WTC11 (cell line): ENCODE data around the gene PGD. TPM values are rescaled to one million over a fixed set of nuclear protein-coding genes. Genes with fewer than 3 reads are reported as not detected.

Source experiments
- ATAC-seq: fragments of 200-7000 bp; cut with Tn5 transposase; 2 replicates; pipeline ENCODE4 v1.10.0; 2021; ENCODE audit warnings: mild to moderate bottlenecking, moderate library complexity
- CTCF ChIA-PET: fragments of 300-600 bp; sonication (Branson Sonifier 250); formaldehyde crosslinking; loops from one replicate; lab custom pipeline; 2021; ENCODE audit warnings: antibody characterized with exemption; lab: Charles Lee
- POLR2A ChIA-PET: fragments of 350-600 bp; sonication (Branson Sonifier 250); formaldehyde crosslinking; loops from one replicate; lab custom pipeline; 2021; ENCODE audit warnings: antibody characterized with exemption; lab: Charles Lee
- DNase-seq: peaks from one replicate; pipeline ENCODE4 v3.0.0; 2021; ENCODE audit warnings: low spot score
- H3K27ac Mint-ChIP-seq: 2 replicates; pipeline ENCODE4 v1.8.0; 2021; ENCODE audit warnings: mixed read lengths
- H3K27me3 Mint-ChIP-seq: 2 replicates; pipeline ENCODE4 v1.8.0; 2021; ENCODE audit warnings: low read depth, mild to moderate bottlenecking, moderate library complexity, mixed read lengths
- H3K36me3 Mint-ChIP-seq: 2 replicates; pipeline ENCODE4 v1.8.0; 2021; ENCODE audit warnings: mixed read lengths
- H3K4me1 Mint-ChIP-seq: 2 replicates; pipeline ENCODE4 v1.8.0; 2022; ENCODE audit warnings: mixed read lengths
- H3K4me3 Mint-ChIP-seq: 2 replicates; pipeline ENCODE4 v1.8.0; 2021; ENCODE audit warnings: mild to moderate bottlenecking, moderate library complexity, mixed read lengths
- H3K9me3 Mint-ChIP-seq: 2 replicates; pipeline ENCODE4 v1.8.0; 2021; ENCODE audit warnings: mixed read lengths
- ATF2 ChIP-seq: sonication (generic); formaldehyde crosslinking; IDR thresholded peaks from 2 replicates; pipeline ENCODE4 v1.8.1; 2022; ENCODE audit warnings: low read depth, missing genetic modification reagents, borderline replicate concordance
- CDX4 ChIP-seq: fragments of 250-450 bp; sonication (Bioruptor Pico); IDR thresholded peaks from 2 replicates; pipeline ENCODE4 v1.9.0; 2021; ENCODE audit warnings: moderate library complexity, mild to moderate bottlenecking, inconsistent platforms, borderline replicate concordance
- CREB1 ChIP-seq: sonication (generic); formaldehyde crosslinking; IDR thresholded peaks from 2 replicates; pipeline ENCODE4 v1.8.0; 2023; ENCODE audit warnings: mild to moderate bottlenecking, missing genetic modification reagents
- CTCF ChIP-seq: fragments of 200-600 bp; IDR thresholded peaks from 2 replicates; pipeline ENCODE4 v1.8.0; 2022; ENCODE audit warnings: antibody characterized with exemption
- E2F4 ChIP-seq: sonication (generic); formaldehyde crosslinking; IDR thresholded peaks from 2 replicates; pipeline ENCODE4 v1.8.1; 2022; ENCODE audit warnings: low read depth, mild to moderate bottlenecking, moderate library complexity, missing genetic modification reagents, borderline replicate concordance
- ELF4 ChIP-seq: sonication (generic); formaldehyde crosslinking; IDR thresholded peaks from 2 replicates; pipeline ENCODE4 v1.8.1; 2022; ENCODE audit warnings: low read depth, mild to moderate bottlenecking, moderate library complexity, missing genetic modification reagents
- ERG ChIP-seq: fragments of 250-450 bp; sonication (Bioruptor Pico); IDR thresholded peaks from 2 replicates; pipeline ENCODE4 v1.8.0; 2021; ENCODE audit warnings: mild to moderate bottlenecking
- ESRRA ChIP-seq: sonication (generic); formaldehyde crosslinking; IDR thresholded peaks from 2 replicates; pipeline ENCODE4 v1.8.1; 2022; ENCODE audit warnings: mild to moderate bottlenecking, missing genetic modification reagents, borderline replicate concordance
- IRF2 ChIP-seq: sonication (generic); formaldehyde crosslinking; IDR thresholded peaks from 2 replicates; pipeline ENCODE4 v1.8.0; 2022; ENCODE audit warnings: low read depth, missing genetic modification reagents, borderline replicate concordance
- JAZF1 ChIP-seq: fragments of 250-450 bp; sonication (Bioruptor Pico); IDR thresholded peaks from 2 replicates; pipeline ENCODE4 v1.9.0; 2021; ENCODE audit warnings: moderate library complexity, mild to moderate bottlenecking, inconsistent platforms
- JUN ChIP-seq: sonication (generic); formaldehyde crosslinking; IDR thresholded peaks from 2 replicates; pipeline ENCODE4 v1.8.0; 2023; ENCODE audit warnings: mild to moderate bottlenecking, missing genetic modification reagents
- MLX ChIP-seq: sonication (generic); formaldehyde crosslinking; IDR thresholded peaks from 2 replicates; pipeline ENCODE4 v1.8.1; 2023; ENCODE audit warnings: mild to moderate bottlenecking, missing genetic modification reagents, moderate library complexity
- MYBL2 ChIP-seq: sonication (generic); formaldehyde crosslinking; IDR thresholded peaks from 2 replicates; pipeline ENCODE4 v1.8.1; 2023; ENCODE audit warnings: mild to moderate bottlenecking, moderate library complexity, missing genetic modification reagents
- NFATC4 ChIP-seq: fragments of 250-450 bp; sonication (Bioruptor Pico); IDR thresholded peaks from 2 replicates; pipeline ENCODE4 v1.9.0; 2021; ENCODE audit warnings: mild to moderate bottlenecking
- NFE2L1 ChIP-seq: sonication (generic); formaldehyde crosslinking; IDR thresholded peaks from 2 replicates; pipeline ENCODE4 v1.8.1; 2023; ENCODE audit warnings: missing genetic modification reagents
- NFYB ChIP-seq: sonication (generic); formaldehyde crosslinking; conservative IDR thresholded peaks from 2 replicates; pipeline ENCODE4 v1.8.0; 2022; ENCODE audit warnings: low read depth, missing genetic modification reagents
- PREB ChIP-seq: sonication (generic); formaldehyde crosslinking; IDR thresholded peaks from 2 replicates; pipeline ENCODE4 v1.8.1; 2022; ENCODE audit warnings: mild to moderate bottlenecking, missing genetic modification reagents, moderate library complexity, borderline replicate concordance
- SMAD3 ChIP-seq: sonication (generic); formaldehyde crosslinking; IDR thresholded peaks from 2 replicates; pipeline ENCODE4 v1.8.0; 2022; ENCODE audit warnings: missing genetic modification reagents, mild to moderate bottlenecking, borderline replicate concordance
- SMAD4 ChIP-seq: sonication (generic); formaldehyde crosslinking; IDR thresholded peaks from 2 replicates; pipeline ENCODE4 v1.8.0; 2022; ENCODE audit warnings: mild to moderate bottlenecking, missing genetic modification reagents
- SP1 ChIP-seq: sonication (generic); formaldehyde crosslinking; conservative IDR thresholded peaks from 2 replicates; pipeline ENCODE4 v1.8.1; 2022; ENCODE audit warnings: missing genetic modification reagents
- TP53 ChIP-seq: sonication (generic); formaldehyde crosslinking; IDR thresholded peaks from 2 replicates; pipeline ENCODE4 v1.8.1; 2023; ENCODE audit warnings: mild to moderate bottlenecking, missing genetic modification reagents
- USF2 ChIP-seq: sonication (generic); formaldehyde crosslinking; IDR thresholded peaks from 2 replicates; pipeline ENCODE4 v1.8.1; 2023; ENCODE audit warnings: mild to moderate bottlenecking, missing genetic modification reagents, moderate library complexity
- ZMAT4 ChIP-seq: fragments of 250-450 bp; sonication (Bioruptor Pico); IDR thresholded peaks from 2 replicates; pipeline ENCODE4 v1.9.0; 2021; ENCODE audit warnings: mild to moderate bottlenecking
- ZNF423 ChIP-seq: fragments of 250-450 bp; sonication (Bioruptor Pico); IDR thresholded peaks from 2 replicates; pipeline ENCODE4 v2.1.2; 2022; ENCODE audit warnings: mild to moderate bottlenecking, moderate library complexity
- total RNA-seq: library from RNA; stranded (reverse); gene quantifications from 3 replicates; pipeline ENCODE4 v1.2.3, GENCODE V29; 2021

The PGD gene
- total RNA-seq, 1 experiment from 2014 or later, result 278 TPM

GRCh38 chr1:10398734-10399443 is at the start of gene PGD (continued):
- no peak for TF ChIP-seq CDX4
- no peak for TF ChIP-seq SMAD3
- peak; percentile 98 for TF ChIP-seq SP1 (CRISPR knock-in tag)
- TF ChIP-seq ESRRA (CRISPR knock-in tag), result no peak
- no peak for TF ChIP-seq JAZF1
- TF ChIP-seq CREB1 (CRISPR knock-in tag), result 0 out of 2 replicates have a peak, but pooled peaks have one; percentile 5
- TF ChIP-seq SMAD4 (CRISPR knock-in tag), result no peak
- TF ChIP-seq MYBL2 (CRISPR knock-in tag), result peak; percentile 47; the same call in 1 of the 2 replicates
- peak; percentile 15; the same call in 1 of the 2 replicates for TF ChIP-seq E2F4

GRCh38 chr1:10353282-10353681 is 45.6 kb upstream of the PGD start:
- no peak overlapping the region for H3K4me3 Mint-ChIP-seq
- H3K27me3 Mint-ChIP-seq, result no peaks in the 10 kb centered on the region
- CTCF ChIA-PET, result interaction anchor here (0.6 kb wide), 1 partner anchor 23 kb away, joined by 4 read pairs; no protein-coding TSS in a partner anchor
- POLR2A ChIA-PET, result no interaction called here
- no peaks in the 10 kb centered on the region for H3K9me3 Mint-ChIP-seq
- ATAC-seq (peak; percentile 95), DNase-seq (peak; percentile 13)
- peak overlapping the region; percentile 78 for H3K27ac Mint-ChIP-seq
- H3K4me1 Mint-ChIP-seq, result peaks cover 17% of the 10 kb centered on the region
- peaks cover 30% of the 10 kb centered on the region for H3K36me3 Mint-ChIP-seq
- TF ChIP-seq TP53 (CRISPR knock-in tag) (no peak), ELF4 (CRISPR knock-in tag) (no peak), IRF2 (CRISPR knock-in tag) (no peak), CTCF (no peak), ZNF423 (no peak), MLX (CRISPR knock-in tag) (no peak), NFATC4 (CRISPR knock-in tag) (no peak), NFYB (CRISPR knock-in tag) (no peak), PREB (no peak), USF2 (CRISPR knock-in tag) (no peak), ESRRA (CRISPR knock-in tag) (no peak), ZMAT4 (CRISPR knock-in tag) (no peak), ATF2 (CRISPR knock-in tag) (no peak), NFE2L1 (CRISPR knock-in tag) (no peak), JUN (CRISPR knock-in tag) (no peak), E2F4 (no peak), ERG (no peak), JAZF1 (no peak)
